Karpas-422 (cell line): ENCODE measurements around the gene CELSR1. TPM values are rescaled to one million over a fixed set of nuclear protein-coding genes. Genes with fewer than 3 reads are reported as not detected.

Experiments
- DNase-seq: peaks from one replicate; pipeline ENCODE4 v3.0.0-alpha.2; 2015
- H2AFZ ChIP-seq: fragments of 200-600 bp; sonication (generic); 2 replicates; pipeline ENCODE4 v1.6.1; 2014; ENCODE audit warnings: antibody characterized with exemption, low read length, mixed read lengths
- H3K27ac ChIP-seq: fragments of 200-600 bp; sonication (generic); 2 replicates; pipeline ENCODE4 v1.5.1; 2014; ENCODE audit warnings: mild to moderate bottlenecking, low read length, moderate library complexity
- H3K27me3 ChIP-seq: fragments of 200-600 bp; sonication (generic); 2 replicates; pipeline ENCODE4 v1.6.1; 2014; ENCODE audit warnings: low read length, mixed read lengths
- H3K36me3 ChIP-seq: fragments of 200-600 bp; sonication (generic); 2 replicates; pipeline ENCODE4 v1.6.1; 2014; ENCODE audit warnings: low read length, mixed read lengths; ENCODE audit not compliant: insufficient read depth
- H3K4me1 ChIP-seq: fragments of 200-600 bp; sonication (generic); 2 replicates; pipeline ENCODE4 v1.6.1; 2014; ENCODE audit warnings: mild to moderate bottlenecking, low read length, mixed read lengths
- H3K4me2 ChIP-seq: fragments of 200-600 bp; sonication (generic); 2 replicates; pipeline ENCODE4 v1.6.1; 2014; ENCODE audit warnings: low read length, low read depth, mild to moderate bottlenecking; ENCODE audit not compliant: poor library complexity, severe bottlenecking
- H3K4me3 ChIP-seq: fragments of 200-600 bp; sonication (generic); 2 replicates; pipeline ENCODE4 v1.5.1; 2014; ENCODE audit warnings: mild to moderate bottlenecking, antibody characterized with exemption, low read length, mixed read lengths
- H3K79me2 ChIP-seq: fragments of 200-600 bp; sonication (generic); 2 replicates; pipeline ENCODE4 v1.6.1; 2014; ENCODE audit warnings: mild to moderate bottlenecking, low read length, mixed read lengths
- H3K9ac ChIP-seq: fragments of 200-600 bp; sonication (generic); 2 replicates; pipeline ENCODE4 v1.6.0; 2014; ENCODE audit warnings: low read length
- H3K9me2 ChIP-seq: fragments of 200-600 bp; sonication (generic), shearing (Covaris generic); replicated peaks from 2 replicates; pipeline ENCODE4 v1.6.0; 2014; ENCODE audit warnings: mild to moderate bottlenecking, low read length, moderate library complexity; ENCODE audit not compliant: insufficient read depth
- H3K9me3 ChIP-seq: fragments of 300-700, 200-600 bp; sonication (generic); 2 replicates; pipeline ENCODE4 v1.6.1; 2014; ENCODE audit warnings: low read length, mixed read lengths
- H4K20me1 ChIP-seq: fragments of 200-600 bp; sonication (generic); 2 replicates; pipeline ENCODE4 v1.6.1; 2014; ENCODE audit warnings: mild to moderate bottlenecking, antibody characterized with exemption, low read length, low read depth; ENCODE audit not compliant: insufficient read depth
- total RNA-seq: library from RNA; depleted of rRNA; stranded (reverse); fragments of >200 nt; shearing (Covaris generic); gene quantifications from 2 replicates; pipeline ENCODE4 v1.2.3, GENCODE V29; 2014; ENCODE audit warnings: low replicate concordance

The CELSR1 gene
- total RNA-seq, 1 experiment from 2014 or later = 0.11 TPM

GRCh38 chr22:46370584-46371291 is 166.7 kb downstream of the CELSR1 start:
- Histone ChIP-seq H3K27me3 (no peaks in the 10 kb centered on the region), H3K9me2 (no peaks in the 10 kb centered on the region), H3K36me3 (no peaks in the 10 kb centered on the region), H3K4me1 (peaks cover 7% of the 10 kb centered on the region), H3K27ac (no peak overlapping the region), H3K79me2 (no peaks in the 10 kb centered on the region), H3K9me3 (peaks cover 2% of the 10 kb centered on the region), H2AFZ (no peak overlapping the region), H3K4me3 (no peak overlapping the region), H4K20me1 (no peaks in the 10 kb centered on the region), H3K9ac (no peak overlapping the region), H3K4me2 (no peak overlapping the region)
- no peak for DNase-seq

- H3K9me3 ChIP-seq = no peaks in the 10 kb centered on the region
- no peak overlapping the region for H2AFZ ChIP-seq
- H3K36me3 ChIP-seq = no peaks in the 10 kb centered on the region
- peaks cover 10% of the 10 kb centered on the region for H3K4me1 ChIP-seq
- no peaks in the 10 kb centered on the region for H3K27me3 ChIP-seq
- no peak for DNase-seq
- H4K20me1 ChIP-seq = 0 out of 2 replicates have a peak, but pooled peaks cover 4% of the 10 kb centered on the region
- no peaks in the 10 kb centered on the region for H3K9me2 ChIP-seq
- no peak overlapping the region for H3K9ac ChIP-seq
- H3K4me2 ChIP-seq = no peak overlapping the region
- H3K27ac ChIP-seq = no peak overlapping the region
- H3K4me3 ChIP-seq = no peak overlapping the region
- H3K79me2 ChIP-seq = no peaks in the 10 kb centered on the region
Measured at GRCh38 chr22:46369716-46370583, 167.5 kb downstream of the CELSR1 start.

- Histone ChIP-seq H3K27ac (no peak overlapping the region), H3K4me1 (peaks cover 18% of the 10 kb centered on the region), H3K9ac (no peak overlapping the region), H3K9me3 (no peaks in the 10 kb centered on the region), H3K4me3 (no peak overlapping the region), H3K4me2 (no peak overlapping the region), H3K27me3 (no peaks in the 10 kb centered on the region), H3K79me2 (no peaks in the 10 kb centered on the region), H3K36me3 (no peaks in the 10 kb centered on the region), H3K9me2 (no peaks in the 10 kb centered on the region), H4K20me1 (0 out of 2 replicates have a peak, but pooled peaks cover 4% of the 10 kb centered on the region), H2AFZ (no peak overlapping the region)
- DNase-seq = no peak
Measured at GRCh38 chr22:46368871-46369715, 168.3 kb downstream of the CELSR1 start.

GRCh38 chr22:46368422-46368821 is 169.0 kb downstream of the CELSR1 start:
- H3K27ac ChIP-seq = no peak overlapping the region
- H3K9ac ChIP-seq = no peak overlapping the region
- no peaks in the 10 kb centered on the region for H3K36me3 ChIP-seq
- H3K4me1 ChIP-seq = peaks cover 18% of the 10 kb centered on the region
- DNase-seq = no peak
- no peaks in the 10 kb centered on the region for H3K9me3 ChIP-seq
- H3K4me2 ChIP-seq = no peak overlapping the region
- H3K27me3 ChIP-seq = no peaks in the 10 kb centered on the region
- H3K4me3 ChIP-seq = no peak overlapping the region
- H4K20me1 ChIP-seq = 0 out of 2 replicates have a peak, but pooled peaks cover 10% of the 10 kb centered on the region
- H3K79me2 ChIP-seq = no peaks in the 10 kb centered on the region
- no peak overlapping the region for H2AFZ ChIP-seq
- no peaks in the 10 kb centered on the region for H3K9me2 ChIP-seq

- peak; percentile 92 for DNase-seq
- Histone ChIP-seq H3K9me2 (no peaks in the 10 kb centered on the region), H3K4me1 (peaks cover 18% of the 10 kb centered on the region), H3K4me2 (peak overlapping the region; percentile 38), H3K27me3 (no peaks in the 10 kb centered on the region), H3K27ac (no peak overlapping the region), H3K9me3 (no peaks in the 10 kb centered on the region), H3K79me2 (no peaks in the 10 kb centered on the region), H3K36me3 (no peaks in the 10 kb centered on the region), H4K20me1 (0 out of 2 replicates have a peak, but pooled peaks cover 13% of the 10 kb centered on the region), H3K9ac (no peak overlapping the region), H2AFZ (no peak overlapping the region), H3K4me3 (no peak overlapping the region)
Measured at GRCh38 chr22:46367707-46368191, 169.7 kb downstream of the CELSR1 start.

GRCh38 chr22:46366801-46367706 is 170.4 kb downstream of the CELSR1 start:
- Histone ChIP-seq H3K4me2 (peak overlapping the region; percentile 38), H3K9me2 (no peaks in the 10 kb centered on the region), H2AFZ (no peak overlapping the region), H3K4me3 (no peak overlapping the region), H3K4me1 (peaks cover 22% of the 10 kb centered on the region), H3K27ac (no peak overlapping the region), H3K27me3 (no peaks in the 10 kb centered on the region), H3K9me3 (no peaks in the 10 kb centered on the region), H3K9ac (no peak overlapping the region), H3K36me3 (no peaks in the 10 kb centered on the region), H4K20me1 (peaks cover 18% of the 10 kb centered on the region; the same call in 1 of the 2 replicates), H3K79me2 (no peaks in the 10 kb centered on the region)
- peak; percentile 58 for DNase-seq

GRCh38 chr22:46366327-46366731 is 171.1 kb downstream of the CELSR1 start:
- H3K4me2 ChIP-seq = no peak overlapping the region
- H3K36me3 ChIP-seq = no peaks in the 10 kb centered on the region
- DNase-seq = no peak
- peaks cover 24% of the 10 kb centered on the region for H3K4me1 ChIP-seq
- H3K27ac ChIP-seq = no peak overlapping the region
- no peak overlapping the region for H2AFZ ChIP-seq
- peaks cover 23% of the 10 kb centered on the region; the same call in 1 of the 2 replicates for H4K20me1 ChIP-seq
- no peaks in the 10 kb centered on the region for H3K9me2 ChIP-seq
- no peaks in the 10 kb centered on the region for H3K79me2 ChIP-seq
- H3K4me3 ChIP-seq = no peak overlapping the region
- no peaks in the 10 kb centered on the region for H3K27me3 ChIP-seq
- H3K9me3 ChIP-seq = no peaks in the 10 kb centered on the region
- no peak overlapping the region for H3K9ac ChIP-seq
